ENCODE results near the gene TANGO2.

TANGO2 gene

DNA sequence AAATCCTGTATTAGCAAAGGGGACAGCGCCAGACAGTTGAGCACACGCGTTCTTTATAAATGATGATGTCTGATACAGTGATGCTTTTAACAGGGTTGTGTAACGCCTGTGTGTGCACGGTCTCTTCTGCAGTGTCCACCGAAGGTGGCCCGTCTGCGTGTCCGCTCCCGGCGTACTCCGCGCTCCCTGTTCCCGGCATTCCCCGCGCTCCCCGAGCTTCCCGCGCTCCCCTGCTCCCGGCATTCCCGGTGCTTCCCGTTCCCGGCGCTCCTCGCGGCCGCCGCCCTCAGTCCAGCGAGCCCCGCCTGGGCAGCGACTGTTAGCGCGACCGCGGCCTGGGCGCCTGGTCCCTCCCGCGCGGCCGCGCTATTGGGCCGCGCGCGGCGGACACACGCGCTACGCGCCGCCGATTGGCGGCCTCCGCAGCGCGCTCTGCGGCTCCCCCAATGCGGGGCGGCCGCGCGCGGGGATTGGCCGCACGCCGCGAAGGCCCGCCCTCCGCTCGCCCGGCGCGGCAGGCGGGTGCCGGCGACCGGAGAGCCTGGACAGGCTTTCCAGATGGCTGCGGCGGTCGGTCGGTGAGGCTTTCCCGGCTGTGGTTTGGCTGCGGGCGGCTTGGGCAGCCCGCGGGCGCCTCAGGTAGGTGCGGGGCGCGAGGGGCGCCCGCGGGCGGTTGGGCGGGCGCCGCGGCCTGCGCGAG is 59.0 kb downstream of the TANGO2 start, which contains the start of gene DGCR8:
Gene DGCR8 (plus strand): TSS at position 497 of the 700 bp plus-strand sequence. CDS start 5,723 bp downstream, outside the sequence.
- Histone ChIP-seq H3K4me2 (ENCODE audit: low read length) (peak within 1 kb of the TSS; percentile 99), H4K20me1 (ENCODE audit: insufficient read depth, low read length) (no peaks in the 10 kb centered on the region), H3K9me2 (ENCODE audit: low read depth, low read length) (no peaks in the 10 kb centered on the region), H3F3A (ENCODE audit: insufficient read depth, low read length) (no peaks in the 10 kb centered on the region), H2AFZ (ENCODE audit: low read length) (peak within 1 kb of the TSS; percentile 91; the same call in 1 of the 2 replicates), H3K9me3 (ENCODE audit: low read length) (no peaks in the 10 kb centered on the region), H3K4me1 (ENCODE audit: insufficient read depth, low read length, severe bottlenecking) (peaks cover 48% of the 10 kb centered on the region), H3K4me3 (ENCODE audit: low read depth, low read length, poor library complexity, severe bottlenecking) (peak within 1 kb of the TSS; percentile 95), H3K36me3 (ENCODE audit: insufficient read depth, low read length) (no peaks in the 10 kb centered on the region), H3K79me2 (ENCODE audit: insufficient read depth, low read length) (peaks cover 37% of the 10 kb centered on the region), H3K27me3 (ENCODE audit: insufficient read depth, low read length) (no peaks in the 10 kb centered on the region), H3K27ac (ENCODE audit: low read depth, low read length, poor library complexity, severe bottlenecking) (peak within 1 kb of the TSS; percentile 58), H3K9ac (ENCODE audit: low read length) (peak within 1 kb of the TSS; percentile 96)
- TF ChIP-seq CTCF (IDR thresholded peaks at IDR 0.05; ENCODE audit: low read length) (no peak), EZH2 (IDR thresholded peaks at IDR 0.05; ENCODE audit: borderline replicate concordance, low read length) (no peak)

DNA sequence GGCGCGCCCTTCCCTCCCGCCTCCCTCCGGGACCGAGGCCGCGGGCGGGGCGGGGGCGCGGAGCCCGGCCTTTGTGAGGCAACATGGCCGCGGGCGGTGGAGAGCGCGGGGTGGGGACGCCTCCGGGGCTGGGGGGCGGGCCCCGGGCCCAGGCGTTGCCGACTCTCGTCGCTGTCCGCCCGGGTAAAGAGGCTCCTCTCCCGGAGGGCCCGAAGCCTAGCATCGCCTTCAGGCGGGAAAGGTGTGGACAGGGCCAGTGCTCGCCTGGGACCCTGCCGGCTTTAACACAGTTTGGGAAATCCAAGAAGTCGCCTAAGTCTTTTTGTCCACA is 59.5 kb downstream of the TANGO2 start:
- Histone ChIP-seq H3F3A (ENCODE audit: insufficient read depth, low read length) (no peaks in the 10 kb centered on the region), H3K27ac (ENCODE audit: low read depth, low read length, poor library complexity, severe bottlenecking) (peak overlapping the region; percentile 58), H3K4me3 (ENCODE audit: low read depth, low read length, poor library complexity, severe bottlenecking) (peak overlapping the region; percentile 95), H3K36me3 (ENCODE audit: insufficient read depth, low read length) (peaks cover 4% of the 10 kb centered on the region; the same call in 1 of the 2 replicates), H3K9me3 (ENCODE audit: low read length) (no peaks in the 10 kb centered on the region), H3K79me2 (ENCODE audit: insufficient read depth, low read length) (peaks cover 43% of the 10 kb centered on the region), H4K20me1 (ENCODE audit: insufficient read depth, low read length) (no peaks in the 10 kb centered on the region), H3K9ac (ENCODE audit: low read length) (peak overlapping the region; percentile 96), H3K4me1 (ENCODE audit: insufficient read depth, low read length, severe bottlenecking) (peaks cover 53% of the 10 kb centered on the region), H2AFZ (ENCODE audit: low read length) (no peak overlapping the region), H3K9me2 (ENCODE audit: low read depth, low read length) (no peaks in the 10 kb centered on the region), H3K27me3 (ENCODE audit: insufficient read depth, low read length) (no peaks in the 10 kb centered on the region), H3K4me2 (ENCODE audit: low read length) (peak overlapping the region; percentile 99)
- TF ChIP-seq CTCF (IDR thresholded peaks at IDR 0.05; ENCODE audit: low read length), result no peak
- TF ChIP-seq EZH2 (IDR thresholded peaks at IDR 0.05; ENCODE audit: borderline replicate concordance, low read length), result no peak

DNA sequence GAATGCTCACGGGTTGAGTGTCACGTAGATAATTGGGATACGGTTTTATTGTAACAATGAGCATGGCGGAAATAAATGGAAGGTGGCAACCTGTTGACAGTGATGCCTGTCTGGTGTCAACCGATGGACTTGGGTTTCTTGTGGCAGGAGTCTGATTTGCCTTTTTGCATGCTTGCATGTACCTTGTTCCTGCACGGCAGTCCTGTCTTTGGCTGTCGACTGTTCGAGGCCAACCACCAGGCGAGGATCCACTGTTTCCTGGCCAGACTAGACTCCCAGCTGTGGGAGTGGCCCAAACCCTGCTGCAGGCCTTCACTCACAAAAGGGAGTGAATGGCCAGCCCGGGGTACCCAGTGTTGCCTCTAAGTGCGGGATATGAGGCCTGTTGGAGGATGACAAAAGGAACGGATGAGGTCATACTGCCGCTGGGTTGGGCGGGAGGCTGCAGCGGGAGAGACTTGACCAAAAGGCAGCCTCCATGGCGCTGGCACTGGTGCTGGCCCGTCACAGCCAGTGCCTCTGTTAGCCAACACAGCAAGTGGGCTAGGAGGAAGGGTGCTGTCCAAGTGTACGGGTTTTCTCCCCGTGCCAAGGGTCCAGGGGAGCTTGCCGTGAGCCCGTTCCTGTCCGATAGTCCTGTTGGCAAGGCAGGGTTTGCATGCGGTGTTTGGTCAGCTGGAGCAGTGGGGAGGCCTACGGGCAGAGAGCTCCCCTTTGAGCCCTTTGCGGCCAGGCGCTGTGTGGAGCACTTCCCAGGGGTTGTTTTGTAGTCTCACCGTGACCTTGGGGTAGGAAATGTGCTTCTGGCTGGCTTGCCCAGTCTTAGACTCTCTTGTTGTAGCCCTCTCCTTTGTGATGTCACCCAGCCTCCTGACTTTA is 60.1 kb downstream of the TANGO2 start:
- H3K9me3 ChIP-seq (ENCODE audit: low read length), result no peaks in the 10 kb centered on the region
- peaks cover 45% of the 10 kb centered on the region for H3K79me2 ChIP-seq (ENCODE audit: insufficient read depth, low read length)
- no peaks in the 10 kb centered on the region for H3F3A ChIP-seq (ENCODE audit: insufficient read depth, low read length)
- peak overlapping the region; percentile 58 for H3K27ac ChIP-seq (ENCODE audit: low read depth, low read length, poor library complexity, severe bottlenecking)
- no peaks in the 10 kb centered on the region for H4K20me1 ChIP-seq (ENCODE audit: insufficient read depth, low read length)
- TF ChIP-seq EZH2 (IDR thresholded peaks at IDR 0.05; ENCODE audit: borderline replicate concordance, low read length), result no peak
- no peak for TF ChIP-seq CTCF (IDR thresholded peaks at IDR 0.05; ENCODE audit: low read length)
- no peaks in the 10 kb centered on the region for H3K9me2 ChIP-seq (ENCODE audit: low read depth, low read length)
- H3K27me3 ChIP-seq (ENCODE audit: insufficient read depth, low read length), result no peaks in the 10 kb centered on the region
- H3K4me3 ChIP-seq (ENCODE audit: low read depth, low read length, poor library complexity, severe bottlenecking), result peak overlapping the region; percentile 95
- peak overlapping the region; percentile 96 for H3K9ac ChIP-seq (ENCODE audit: low read length)
- H3K4me1 ChIP-seq (ENCODE audit: insufficient read depth, low read length, severe bottlenecking), result peaks cover 53% of the 10 kb centered on the region
- peak overlapping the region; percentile 99 for H3K4me2 ChIP-seq (ENCODE audit: low read length)
- no peak overlapping the region for H2AFZ ChIP-seq (ENCODE audit: low read length)
- H3K36me3 ChIP-seq (ENCODE audit: insufficient read depth, low read length), result peaks cover 10% of the 10 kb centered on the region
